HEK293T (cell line): ENCODE data around the gene MPRIP.

Experiments used
- BHLHE40 ChIP-seq: fragments of 450-650 bp; IDR thresholded peaks from 2 replicates; pipeline ENCODE4 v1.6.1; 2016; ENCODE audit warnings: mild to moderate bottlenecking, moderate library complexity, borderline replicate concordance
- FOXM1 ChIP-seq: fragments of 450-650 bp; IDR thresholded peaks from 2 replicates; pipeline ENCODE4 v1.6.1; 2017; ENCODE audit warnings: mild to moderate bottlenecking, borderline replicate concordance
- L3MBTL2 ChIP-seq: fragments of 450-650 bp; conservative IDR thresholded peaks from 2 replicates; pipeline ENCODE4 v1.6.1; 2016; ENCODE audit warnings: mild to moderate bottlenecking
- LEF1 ChIP-seq: fragments of 450-650 bp; IDR thresholded peaks from 2 replicates; pipeline ENCODE4 v1.6.1; 2017; ENCODE audit warnings: mild to moderate bottlenecking, borderline replicate concordance
- NFRKB ChIP-seq: fragments of 450-650 bp; IDR thresholded peaks from 2 replicates; pipeline ENCODE4 v1.6.1; 2016; ENCODE audit warnings: mild to moderate bottlenecking, moderate library complexity
- TARDBP ChIP-seq: fragments of 450-650 bp; IDR thresholded peaks from 2 replicates; pipeline ENCODE4 v1.6.1; 2016
- TF ChIP-seq, protein P1 (sequence below): fragments of 450-650 bp; IDR thresholded peaks from 2 replicates; pipeline ENCODE4 v1.6.1; 2016

DNA sequence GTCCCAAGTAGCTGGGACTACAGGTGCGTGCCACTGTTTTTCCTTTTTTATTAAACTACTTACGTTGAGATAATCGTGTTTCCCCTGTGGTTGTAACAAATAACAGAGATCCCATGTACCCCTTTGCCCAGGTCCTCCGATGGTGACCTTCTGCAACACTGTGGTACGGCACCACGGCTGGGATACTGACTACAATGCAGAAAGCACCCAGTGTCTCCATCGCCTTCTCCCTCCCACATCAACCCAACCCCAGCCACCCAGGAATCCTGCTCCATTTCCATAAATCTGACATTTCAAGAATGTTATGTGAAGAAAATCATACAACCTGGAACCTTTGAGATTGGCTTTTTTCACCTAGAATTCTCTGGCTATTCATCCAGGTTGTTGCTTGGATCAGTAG, 22.1 kb downstream of the MPRIP start:
- TF ChIP-seq LEF1 (no peak), NFRKB (no peak), TARDBP (no peak), FOXM1 (no peak), L3MBTL2 (no peak), BHLHE40 (no peak)
- TF ChIP-seq, protein P1, sequence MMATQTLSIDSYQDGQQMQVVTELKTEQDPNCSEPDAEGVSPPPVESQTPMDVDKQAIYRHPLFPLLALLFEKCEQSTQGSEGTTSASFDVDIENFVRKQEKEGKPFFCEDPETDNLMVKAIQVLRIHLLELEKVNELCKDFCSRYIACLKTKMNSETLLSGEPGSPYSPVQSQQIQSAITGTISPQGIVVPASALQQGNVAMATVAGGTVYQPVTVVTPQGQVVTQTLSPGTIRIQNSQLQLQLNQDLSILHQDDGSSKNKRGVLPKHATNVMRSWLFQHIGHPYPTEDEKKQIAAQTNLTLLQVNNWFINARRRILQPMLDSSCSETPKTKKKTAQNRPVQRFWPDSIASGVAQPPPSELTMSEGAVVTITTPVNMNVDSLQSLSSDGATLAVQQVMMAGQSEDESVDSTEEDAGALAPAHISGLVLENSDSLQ = no peak
